T-helper 2 cell treated with Interferon-gamma antibody and Interleukin-4, amounts not matched to agents 5 μg/mL and 100 μg/mL, for 36 hours (primary cell): ENCODE data around the gene SLC7A1.
A peak's percentile ranks its signal among the peaks of the same experiment; 100 is the strongest.

Experiments
- DNase-seq: peaks from one replicate; pipeline ENCODE4 v3.0.0; 2021; ENCODE audit warnings: low spot score
- H3K27ac Mint-ChIP-seq: one replicate; pipeline ENCODE4 v1.8.0; 2021; ENCODE audit warnings: mild to moderate bottlenecking, mixed read lengths
- H3K27me3 Mint-ChIP-seq: one replicate; pipeline ENCODE4 v1.8.0; 2021; ENCODE audit warnings: low read depth, mixed read lengths
- H3K36me3 Mint-ChIP-seq: one replicate; pipeline ENCODE4 v1.8.0; 2021; ENCODE audit warnings: low read depth, mixed read lengths
- H3K4me1 Mint-ChIP-seq: one replicate; pipeline ENCODE4 v1.8.0; 2021; ENCODE audit warnings: low read depth, mixed read lengths
- H3K4me3 Mint-ChIP-seq: one replicate; pipeline ENCODE4 v1.8.0; 2022; ENCODE audit warnings: mild to moderate bottlenecking, moderate library complexity, mixed read lengths
- H3K9me3 Mint-ChIP-seq: one replicate; pipeline ENCODE4 v1.8.0; 2021; ENCODE audit warnings: mixed read lengths

SLC7A1 gene

GRCh38 chr13:29511106-29511796, 84.2 kb downstream of the SLC7A1 start:
- no peaks in the 10 kb centered on the region for H3K9me3 Mint-ChIP-seq
- no peaks in the 10 kb centered on the region for H3K27me3 Mint-ChIP-seq
- H3K36me3 Mint-ChIP-seq, result peaks cover 20% of the 10 kb centered on the region
- H3K27ac Mint-ChIP-seq, result no peak overlapping the region
- H3K4me3 Mint-ChIP-seq, result no peak overlapping the region
- no peak for DNase-seq
- H3K4me1 Mint-ChIP-seq, result peaks cover 3% of the 10 kb centered on the region

- Mint-ChIP-seq H3K4me3 (no peak overlapping the region), H3K9me3 (no peaks in the 10 kb centered on the region), H3K4me1 (peaks cover 3% of the 10 kb centered on the region), H3K27ac (no peak overlapping the region), H3K36me3 (peaks cover 15% of the 10 kb centered on the region), H3K27me3 (no peaks in the 10 kb centered on the region)
- DNase-seq, result no peak
Observed at GRCh38 chr13:29510651-29511084, 84.8 kb downstream of the SLC7A1 start.

- H3K4me3 Mint-ChIP-seq, result no peak overlapping the region
- H3K27me3 Mint-ChIP-seq, result no peaks in the 10 kb centered on the region
- H3K4me1 Mint-ChIP-seq, result peaks cover 3% of the 10 kb centered on the region
- no peaks in the 10 kb centered on the region for H3K9me3 Mint-ChIP-seq
- H3K27ac Mint-ChIP-seq, result no peak overlapping the region
- no peak for DNase-seq
- peaks cover 14% of the 10 kb centered on the region for H3K36me3 Mint-ChIP-seq
Observed at GRCh38 chr13:29509999-29510589, 85.4 kb downstream of the SLC7A1 start.

GRCh38 chr13:29508876-29509252, 86.6 kb downstream of the SLC7A1 start:
- Mint-ChIP-seq H3K27me3 (no peaks in the 10 kb centered on the region), H3K9me3 (no peaks in the 10 kb centered on the region), H3K27ac (no peak overlapping the region), H3K4me3 (no peak overlapping the region), H3K4me1 (peaks cover 3% of the 10 kb centered on the region), H3K36me3 (peaks cover 12% of the 10 kb centered on the region)
- DNase-seq, result no peak

GRCh38 chr13:29508130-29508875, 87.2 kb downstream of the SLC7A1 start:
- Mint-ChIP-seq H3K36me3 (peaks cover 9% of the 10 kb centered on the region), H3K4me1 (peaks cover 3% of the 10 kb centered on the region)

GRCh38 chr13:29507356-29507755, 88.1 kb downstream of the SLC7A1 start:
- Mint-ChIP-seq H3K4me3 (no peak overlapping the region), H3K27ac (no peak overlapping the region), H3K9me3 (no peaks in the 10 kb centered on the region), H3K4me1 (peaks cover 3% of the 10 kb centered on the region), H3K36me3 (peaks cover 8% of the 10 kb centered on the region), H3K27me3 (peaks cover 4% of the 10 kb centered on the region)
- DNase-seq, result no peak

More at GRCh38 chr13:29508130-29508875, 87.2 kb downstream of the SLC7A1 start:
- H3K27me3 Mint-ChIP-seq, result peaks cover 4% of the 10 kb centered on the region
- peak; percentile 54 for DNase-seq
- H3K4me3 Mint-ChIP-seq, result no peak overlapping the region
- H3K9me3 Mint-ChIP-seq, result no peaks in the 10 kb centered on the region
- no peak overlapping the region for H3K27ac Mint-ChIP-seq

- DNase-seq, result no peak
- Mint-ChIP-seq H3K4me1 (peaks cover 3% of the 10 kb centered on the region), H3K27ac (no peak overlapping the region), H3K36me3 (no peaks in the 10 kb centered on the region), H3K27me3 (peaks cover 4% of the 10 kb centered on the region), H3K9me3 (no peaks in the 10 kb centered on the region), H3K4me3 (no peak overlapping the region)
Observed at GRCh38 chr13:29505950-29506349, 89.5 kb downstream of the SLC7A1 start.

DNA sequence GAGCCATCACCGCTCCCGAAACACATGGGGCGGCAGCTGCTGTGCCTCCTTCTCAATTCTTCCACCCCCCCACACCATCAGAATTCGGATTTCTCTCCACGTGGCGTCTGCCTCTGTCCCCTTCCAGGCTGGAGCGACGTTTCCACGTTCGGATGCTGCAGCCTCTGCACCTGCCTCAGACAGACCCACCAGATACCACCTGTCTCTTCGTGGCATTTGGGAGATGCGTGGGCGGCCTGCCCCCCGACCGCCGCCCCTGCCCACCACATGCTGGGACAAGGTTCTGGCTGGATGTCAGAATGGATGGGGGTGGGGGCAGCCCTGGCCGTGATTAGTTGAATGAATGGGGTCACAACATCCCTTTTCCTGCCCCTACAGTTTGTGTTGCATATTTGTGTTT, 90.0 kb downstream of the SLC7A1 start:
- H3K36me3 Mint-ChIP-seq, result no peaks in the 10 kb centered on the region
- no peaks in the 10 kb centered on the region for H3K9me3 Mint-ChIP-seq
- peaks cover 3% of the 10 kb centered on the region for H3K4me1 Mint-ChIP-seq
- peaks cover 4% of the 10 kb centered on the region for H3K27me3 Mint-ChIP-seq
- no peak overlapping the region for H3K4me3 Mint-ChIP-seq
- DNase-seq, result no peak
- H3K27ac Mint-ChIP-seq, result no peak overlapping the region

- Mint-ChIP-seq H3K4me3 (no peak overlapping the region), H3K27me3 (peaks cover 6% of the 10 kb centered on the region), H3K4me1 (peaks cover 3% of the 10 kb centered on the region), H3K36me3 (no peaks in the 10 kb centered on the region), H3K9me3 (no peaks in the 10 kb centered on the region), H3K27ac (no peak overlapping the region)
- no peak for DNase-seq
Observed at GRCh38 chr13:29504691-29505090, 90.8 kb downstream of the SLC7A1 start.

- DNase-seq, result no peak
- Mint-ChIP-seq H3K9me3 (no peaks in the 10 kb centered on the region), H3K36me3 (no peaks in the 10 kb centered on the region), H3K4me1 (no peaks in the 10 kb centered on the region), H3K27me3 (peaks cover 6% of the 10 kb centered on the region), H3K4me3 (no peak overlapping the region), H3K27ac (no peak overlapping the region)
Observed at GRCh38 chr13:29503041-29503837, 92.2 kb downstream of the SLC7A1 start.

- Mint-ChIP-seq H3K4me1 (no peaks in the 10 kb centered on the region), H3K9me3 (no peaks in the 10 kb centered on the region), H3K4me3 (no peak overlapping the region), H3K36me3 (no peaks in the 10 kb centered on the region), H3K27ac (no peak overlapping the region), H3K27me3 (peaks cover 6% of the 10 kb centered on the region)
- no peak for DNase-seq
Observed at GRCh38 chr13:29502391-29503008, 93.0 kb downstream of the SLC7A1 start.

DNA sequence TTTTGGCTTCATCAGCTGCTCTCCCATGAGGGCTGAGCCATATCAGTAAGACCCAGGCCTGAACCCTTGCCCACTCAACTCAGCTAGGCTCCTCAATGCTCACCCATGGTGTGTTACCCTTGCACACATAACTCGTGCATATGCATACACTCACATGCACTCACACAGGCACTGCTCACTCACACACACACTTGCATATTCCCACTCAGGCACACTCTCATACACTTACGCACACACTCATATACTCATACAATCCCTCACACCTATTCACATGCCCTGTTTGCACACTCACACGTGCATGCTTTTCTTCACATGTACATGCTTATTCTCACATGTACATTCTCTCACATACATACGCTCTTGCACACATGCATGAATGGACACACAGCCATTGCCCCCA, 93.8 kb downstream of the SLC7A1 start:
- Mint-ChIP-seq H3K36me3 (no peaks in the 10 kb centered on the region), H3K4me3 (no peak overlapping the region), H3K9me3 (no peaks in the 10 kb centered on the region), H3K27ac (no peak overlapping the region), H3K4me1 (no peaks in the 10 kb centered on the region), H3K27me3 (peaks cover 7% of the 10 kb centered on the region)
- DNase-seq, result no peak

- Mint-ChIP-seq H3K36me3 (no peaks in the 10 kb centered on the region), H3K27ac (no peak overlapping the region), H3K4me1 (peaks cover 6% of the 10 kb centered on the region), H3K9me3 (no peaks in the 10 kb centered on the region), H3K4me3 (no peak overlapping the region), H3K27me3 (peaks cover 16% of the 10 kb centered on the region)
- no peak for DNase-seq
Observed at GRCh38 chr13:29500386-29500785, 95.1 kb downstream of the SLC7A1 start.
